ENCODE measurements around the gene SP110. TPM values are rescaled to one million over a fixed set of nuclear protein-coding genes. Genes with fewer than 3 reads are reported as not detected.

SP110 gene
- total and polyA plus RNA-seq, 2 of the 8 experiments (the other 6 are each of a cell fraction or from before 2014, with no cell fraction given), result 3.1 to 7.1 TPM

DNA sequence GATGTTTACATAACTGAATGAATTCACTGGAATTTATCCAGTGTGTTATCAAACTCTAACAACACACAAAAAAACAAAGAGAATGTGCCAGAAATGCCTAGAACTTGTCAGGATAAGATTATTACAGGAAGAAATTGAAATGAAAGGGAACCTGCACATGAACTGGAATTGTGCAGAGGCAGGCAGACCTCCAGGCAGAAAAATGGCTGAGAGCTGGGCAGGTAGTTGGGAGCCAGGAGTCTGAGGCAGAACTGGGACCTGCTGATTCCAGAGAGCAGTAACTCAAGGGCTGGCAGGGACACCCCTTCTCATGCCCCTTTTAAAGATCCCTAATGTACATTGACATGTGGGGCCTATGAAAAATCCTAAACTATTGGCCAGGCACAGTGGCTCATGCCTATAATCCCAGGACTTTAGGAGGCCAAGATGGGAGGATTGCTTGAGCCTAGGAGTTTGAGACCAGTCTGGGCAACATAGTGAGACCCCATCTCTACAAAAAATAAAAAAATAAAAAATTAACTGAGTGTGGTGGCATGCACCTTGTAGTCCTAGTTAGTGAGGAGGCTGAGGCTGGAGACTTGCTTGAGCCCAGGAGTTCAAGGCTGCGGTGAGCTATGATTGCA lies 674 bp upstream of the SP110 start:
- Histone ChIP-seq H3K27ac (ENCODE audit: low read depth, low read length) (no peak overlapping the region), H2BK120ac (replicated peaks; ENCODE audit: low read depth, low read length) (no peak overlapping the region), H3K18ac (ENCODE audit: extremely low read depth, low read length) (no peak overlapping the region), H3K4me2 (ENCODE audit: insufficient read depth in 1 of 2, low read depth in 2 of 2, low read length in 2 of 2) (peak overlapping the region; percentile 62 to 68; a peak in 3 of 4 replicates), H3K23me2 (ENCODE audit: low read depth, low read length) (peaks cover 2% of the 10 kb centered on the region; the same call in 1 of the 2 replicates), H3K56ac (replicated peaks; ENCODE audit: insufficient read length, low read depth, low read length) (no peak overlapping the region), H3K27me3 (replicated peaks in 1 of 4; ENCODE audit: control insufficient read depth in 3 of 4, extremely low read depth in 1 of 4, insufficient read depth in 3 of 4, low read length in 3 of 4) (no peaks in the 10 kb centered on the region), H4K8ac (ENCODE audit: extremely low read depth, insufficient read depth, low read length) (no peak overlapping the region), H3K14ac (ENCODE audit: insufficient read length) (no peak overlapping the region), H3K4ac (replicated peaks; ENCODE audit: insufficient read length, low read depth, low read length) (no peak overlapping the region), H2BK20ac (ENCODE audit: low read length) (no peak overlapping the region), H2AFZ (ENCODE audit: low read length) (peak overlapping the region; percentile 100), H3K79me2 (ENCODE audit: control insufficient read depth in 1 of 2, insufficient read depth in 2 of 2, low read length in 2 of 2) (no peaks in the 10 kb centered on the region), H2BK12ac (ENCODE audit: low read depth, low read length) (no peak overlapping the region), H3K4me1 (replicated peaks in 1 of 4; ENCODE audit: control insufficient read depth in 3 of 4, insufficient read depth in 4 of 4, low read length in 3 of 4) (peaks cover 0 to 6% (median 1%) of the 10 kb centered on the region in 4 experiments; a peak in 3 of 7 replicates), H2BK5ac (ENCODE audit: low read depth, low read length) (no peak overlapping the region), H2AK5ac (ENCODE audit: low read depth, low read length) (no peak overlapping the region), H3K4me3 (ENCODE audit: extremely low read depth in 1 of 4, insufficient read depth in 2 of 4, low read depth in 3 of 4, low read length in 4 of 4) (peak overlapping the region in 1 of 4 experiments; percentile 58; a peak in 2 of 8 replicates), H4K5ac (ENCODE audit: insufficient read length, low read depth, low read length) (peak overlapping the region; percentile 64), H4K20me1 (replicated peaks in 1 of 2; ENCODE audit: control insufficient read depth in 1 of 2, insufficient read depth in 2 of 2, low read length in 2 of 2) (no peaks in the 10 kb centered on the region), H3K36me3 (ENCODE audit: control insufficient read depth in 2 of 4, insufficient read depth in 4 of 4, low read length in 3 of 4) (no peaks in the 10 kb centered on the region), H3K9ac (replicated peaks in 1 of 4; ENCODE audit: extremely low read depth in 1 of 4, low read depth in 3 of 4, low read length in 3 of 4) (no peak overlapping the region), H3K23ac (ENCODE audit: insufficient read length) (no peak overlapping the region), H4K91ac (replicated peaks; ENCODE audit: insufficient read length, low read length) (no peak overlapping the region), H2BK15ac (ENCODE audit: low read length) (no peak overlapping the region), H3K9me3 (ENCODE audit: insufficient read depth in 2 of 2, low read depth in 1 of 2, low read length in 1 of 2) (no peaks in the 10 kb centered on the region), H3K79me1 (ENCODE audit: low read depth, low read length) (no peaks in the 10 kb centered on the region)
- no peak for FAIRE-seq
- 91% methylated on average over 1 of the region's 1 CpG; no CpG with 5 or more reads in 1 of the 2 experiments for WGBS, 2 experiments (ENCODE audit: extremely low coverage in 1 of 2, insufficient coverage in 1 of 2, insufficient read length in 1 of 2, insufficient replicate concordance in 2 of 2, low coverage in 1 of 2, low lambda C conversion rate in 2 of 2, missing lambda C conversion rate in 1 of 2)
- DNase-seq (ENCODE audit: low read depth in 1 of 2, low spot score in 2 of 2), result no peak
- ChIA-PET POLR2A (ENCODE audit: partially characterized antibody) (no interaction called here), CTCF (ENCODE audit: partially characterized antibody) (no interaction called here)
- TF ChIP-seq HDAC2 (IDR thresholded peaks at IDR 0.05; ENCODE audit: borderline replicate concordance in 1 of 2, low read depth in 2 of 2, low read length in 2 of 2) (no peak), GTF2F1 (IDR thresholded peaks at IDR 0.05; ENCODE audit: borderline replicate concordance, low read depth, low read length) (no peak), MAFK (IDR thresholded peaks at IDR 0.05; ENCODE audit: low read depth, low read length) (no peak), RFX5 (IDR thresholded peaks at IDR 0.05; ENCODE audit: borderline replicate concordance, low read depth, low read length) (no peak), EP300 (IDR thresholded peaks at IDR 0.05; ENCODE audit: borderline replicate concordance in 1 of 2, low read depth in 2 of 2, low read length in 2 of 2) (no peak), CBX8 (IDR thresholded peaks at IDR 0.05; ENCODE audit: borderline replicate concordance, low read depth, low read length) (no peak), FOSL1 (IDR thresholded peaks at IDR 0.05; ENCODE audit: insufficient read depth, low read depth, low read length) (no peak), CHD1 (IDR thresholded peaks at IDR 0.05; ENCODE audit: low read depth, low read length) (no peak), ZNF274 (IDR thresholded peaks at IDR 0.05; ENCODE audit: borderline replicate concordance, extremely low read depth, low read length) (no peak), SIX5 (IDR thresholded peaks at IDR 0.05; ENCODE audit: low read depth, low read length) (no peak)
- TF ChIP-seq, protein P1, sequence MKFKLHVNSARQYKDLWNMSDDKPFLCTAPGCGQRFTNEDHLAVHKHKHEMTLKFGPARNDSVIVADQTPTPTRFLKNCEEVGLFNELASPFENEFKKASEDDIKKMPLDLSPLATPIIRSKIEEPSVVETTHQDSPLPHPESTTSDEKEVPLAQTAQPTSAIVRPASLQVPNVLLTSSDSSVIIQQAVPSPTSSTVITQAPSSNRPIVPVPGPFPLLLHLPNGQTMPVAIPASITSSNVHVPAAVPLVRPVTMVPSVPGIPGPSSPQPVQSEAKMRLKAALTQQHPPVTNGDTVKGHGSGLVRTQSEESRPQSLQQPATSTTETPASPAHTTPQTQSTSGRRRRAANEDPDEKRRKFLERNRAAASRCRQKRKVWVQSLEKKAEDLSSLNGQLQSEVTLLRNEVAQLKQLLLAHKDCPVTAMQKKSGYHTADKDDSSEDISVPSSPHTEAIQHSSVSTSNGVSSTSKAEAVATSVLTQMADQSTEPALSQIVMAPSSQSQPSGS (IDR thresholded peaks at IDR 0.05; ENCODE audit: low read length), result no peak
